ENCODE measurements around the gene SLCO3A1.

SLCO3A1 gene

GRCh38 chr15:91861223-91861622 is 7.7 kb downstream of the SLCO3A1 start:
- DNase-seq, result no peak

GRCh38 chr15:91862891-91863504 is 9.5 kb downstream of the SLCO3A1 start:
- DNase-seq, result no peak

GRCh38 chr15:91863621-91864255 is 10.2 kb downstream of the SLCO3A1 start:
- no peak for DNase-seq

GRCh38 chr15:91864664-91865063 is 11.2 kb downstream of the SLCO3A1 start:
- DNase-seq, result no peak

- no peak for DNase-seq
Measured at GRCh38 chr15:91865486-91865885, 12.0 kb downstream of the SLCO3A1 start.

- no peak for DNase-seq
Measured at GRCh38 chr15:91865950-91866349, 12.4 kb downstream of the SLCO3A1 start.

GRCh38 chr15:91866371-91866905 is 12.9 kb downstream of the SLCO3A1 start:
- no peak for DNase-seq

GRCh38 chr15:91866971-91867372 is 13.5 kb downstream of the SLCO3A1 start:
- DNase-seq, result no peak

GRCh38 chr15:91867581-91868026 is 14.1 kb downstream of the SLCO3A1 start:
- DNase-seq, result no peak

- no peak for DNase-seq
Measured at GRCh38 chr15:91870876-91871537, 17.5 kb downstream of the SLCO3A1 start.

- DNase-seq, result no peak
Measured at GRCh38 chr15:91871837-91872236, 18.3 kb downstream of the SLCO3A1 start.

GRCh38 chr15:91872356-91873137 is 19.0 kb downstream of the SLCO3A1 start:
- DNase-seq, result no peak

GRCh38 chr15:91873138-91873536 is 19.6 kb downstream of the SLCO3A1 start:
- DNase-seq, result no peak

- DNase-seq, result no peak
Measured at GRCh38 chr15:91874171-91874570, 20.7 kb downstream of the SLCO3A1 start.

- no peak for DNase-seq
Measured at GRCh38 chr15:91874992-91875660, 21.6 kb downstream of the SLCO3A1 start.

- no peak for DNase-seq
Measured at GRCh38 chr15:91876187-91876586, 22.7 kb downstream of the SLCO3A1 start.

- no peak for DNase-seq
Measured at GRCh38 chr15:91878319-91878870, 24.9 kb downstream of the SLCO3A1 start.

- no peak for DNase-seq
Measured at GRCh38 chr15:91879158-91879557, 25.6 kb downstream of the SLCO3A1 start.

- no peak for DNase-seq
Measured at GRCh38 chr15:91880373-91880772, 26.9 kb downstream of the SLCO3A1 start.

- DNase-seq, result no peak
Measured at GRCh38 chr15:91881569-91882297, 28.2 kb downstream of the SLCO3A1 start.

- DNase-seq, result no peak
Measured at GRCh38 chr15:91882858-91883586, 29.5 kb downstream of the SLCO3A1 start.

All from T-helper 1 cell (primary cell).